Measurements from ENCODE around the gene GPRC6A.
A peak's percentile ranks its signal among the peaks of the same experiment; 100 is the strongest.

Gene GPRC6A

DNA sequence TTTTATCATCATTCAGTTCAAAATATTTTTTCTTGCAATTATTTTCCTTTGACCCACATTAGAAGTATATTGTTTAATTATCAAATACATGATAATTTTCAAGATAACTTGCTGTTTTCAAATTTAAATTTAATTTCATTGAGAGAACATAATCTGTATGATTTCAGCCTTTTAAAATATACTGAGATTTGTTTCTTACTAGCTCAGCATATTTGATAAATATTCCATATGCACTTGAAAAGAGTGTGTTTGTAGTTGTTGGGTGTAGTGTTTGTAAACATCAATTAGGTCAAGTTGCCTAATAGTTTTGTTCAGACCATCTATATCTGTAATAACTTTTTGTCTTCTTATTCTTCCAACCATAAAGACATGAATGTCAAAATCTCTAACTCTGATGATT lies 29.2 kb upstream of the GPRC6A start:
- Histone ChIP-seq H3K27ac (ENCODE audit: low read length) (no peak overlapping the region), H3K79me2 (ENCODE audit: low read length) (no peaks in the 10 kb centered on the region), H3K9ac (ENCODE audit: low read length) (no peak overlapping the region), H3K4me1 (ENCODE audit: low read length) (no peaks in the 10 kb centered on the region), H4K20me1 (ENCODE audit: insufficient read depth, low read length) (no peaks in the 10 kb centered on the region), H3K36me3 (replicated peaks; ENCODE audit: low read depth, low read length) (no peaks in the 10 kb centered on the region), H3K27me3 (ENCODE audit: low read depth, low read length) (no peaks in the 10 kb centered on the region), H2AFZ (ENCODE audit: low read depth, low read length) (no peak overlapping the region), H3K4me2 (ENCODE audit: low read length) (no peak overlapping the region), H3K9me3 (ENCODE audit: insufficient read depth, low read length) (peaks cover 15% of the 10 kb centered on the region; the same call in 1 of the 2 replicates), H3K4me3 (ENCODE audit: low read length) (no peak overlapping the region)
- TF ChIP-seq EZH2phosphoT487 (IDR thresholded peaks at IDR 0.05; ENCODE audit: low read depth): no peak
- TF ChIP-seq, protein P1, sequence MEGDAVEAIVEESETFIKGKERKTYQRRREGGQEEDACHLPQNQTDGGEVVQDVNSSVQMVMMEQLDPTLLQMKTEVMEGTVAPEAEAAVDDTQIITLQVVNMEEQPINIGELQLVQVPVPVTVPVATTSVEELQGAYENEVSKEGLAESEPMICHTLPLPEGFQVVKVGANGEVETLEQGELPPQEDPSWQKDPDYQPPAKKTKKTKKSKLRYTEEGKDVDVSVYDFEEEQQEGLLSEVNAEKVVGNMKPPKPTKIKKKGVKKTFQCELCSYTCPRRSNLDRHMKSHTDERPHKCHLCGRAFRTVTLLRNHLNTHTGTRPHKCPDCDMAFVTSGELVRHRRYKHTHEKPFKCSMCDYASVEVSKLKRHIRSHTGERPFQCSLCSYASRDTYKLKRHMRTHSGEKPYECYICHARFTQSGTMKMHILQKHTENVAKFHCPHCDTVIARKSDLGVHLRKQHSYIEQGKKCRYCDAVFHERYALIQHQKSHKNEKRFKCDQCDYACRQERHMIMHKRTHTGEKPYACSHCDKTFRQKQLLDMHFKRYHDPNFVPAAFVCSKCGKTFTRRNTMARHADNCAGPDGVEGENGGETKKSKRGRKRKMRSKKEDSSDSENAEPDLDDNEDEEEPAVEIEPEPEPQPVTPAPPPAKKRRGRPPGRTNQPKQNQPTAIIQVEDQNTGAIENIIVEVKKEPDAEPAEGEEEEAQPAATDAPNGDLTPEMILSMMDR (IDR thresholded peaks at IDR 0.05; ENCODE audit: low read depth, low read length): no peak

DNA sequence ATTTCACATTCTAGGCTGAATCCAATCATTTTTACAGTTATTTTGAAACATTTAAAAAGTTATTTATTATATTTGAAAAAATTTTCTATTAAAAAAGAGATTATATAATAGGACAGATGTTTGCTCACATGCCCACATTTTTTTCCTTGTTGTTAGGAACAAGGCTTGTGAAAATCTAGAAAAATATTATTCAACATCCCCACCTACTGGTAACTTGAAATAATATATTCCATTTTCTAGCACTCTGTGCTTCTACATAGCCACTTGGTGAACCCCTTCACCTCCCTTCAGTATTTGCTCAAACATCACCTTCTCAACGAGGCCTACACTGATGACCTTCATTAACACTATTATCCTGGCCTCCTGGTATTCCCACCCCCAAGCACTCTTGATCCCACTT lies 18.3 kb upstream of the GPRC6A start:
- Histone ChIP-seq H3K9me3 (ENCODE audit: insufficient read depth, low read length) (no peaks in the 10 kb centered on the region), H3K27ac (ENCODE audit: low read length) (no peak overlapping the region), H2AFZ (ENCODE audit: low read depth, low read length) (no peak overlapping the region), H3K4me3 (ENCODE audit: low read length) (no peak overlapping the region), H3K27me3 (ENCODE audit: low read depth, low read length) (no peaks in the 10 kb centered on the region), H3K4me2 (ENCODE audit: low read length) (no peak overlapping the region), H3K4me1 (ENCODE audit: low read length) (no peaks in the 10 kb centered on the region), H3K9ac (ENCODE audit: low read length) (no peak overlapping the region), H3K79me2 (ENCODE audit: low read length) (no peaks in the 10 kb centered on the region), H3K36me3 (replicated peaks; ENCODE audit: low read depth, low read length) (no peaks in the 10 kb centered on the region), H4K20me1 (ENCODE audit: insufficient read depth, low read length) (no peaks in the 10 kb centered on the region)
- TF ChIP-seq EZH2phosphoT487 (IDR thresholded peaks at IDR 0.05; ENCODE audit: low read depth): no peak
- TF ChIP-seq, protein P1 (IDR thresholded peaks at IDR 0.05; ENCODE audit: low read depth, low read length): peak; percentile 39

DNA sequence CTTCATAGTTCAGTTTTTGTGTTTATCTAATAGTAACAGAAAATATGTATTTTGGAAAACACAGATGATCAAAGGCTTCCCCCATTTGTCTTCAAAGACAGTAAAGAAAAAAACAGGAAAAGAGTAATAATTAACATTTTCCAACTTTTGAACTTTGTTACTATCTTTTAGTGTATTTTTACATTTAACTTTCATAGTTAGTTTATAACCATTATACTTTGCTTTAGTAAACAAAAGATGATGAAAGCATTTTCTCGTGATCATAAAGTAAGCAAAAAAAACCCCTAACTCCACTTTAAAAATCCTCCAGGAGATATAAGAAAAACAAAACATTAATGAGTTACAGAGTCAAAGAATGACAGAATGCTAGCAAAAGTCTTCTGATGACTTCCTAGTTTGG lies 13.6 kb upstream of the GPRC6A start:
- Histone ChIP-seq H3K4me1 (ENCODE audit: low read length) (peaks cover 2% of the 10 kb centered on the region; the same call in 1 of the 2 replicates), H3K4me3 (ENCODE audit: low read length) (no peak overlapping the region), H3K9me3 (ENCODE audit: insufficient read depth, low read length) (no peaks in the 10 kb centered on the region), H4K20me1 (ENCODE audit: insufficient read depth, low read length) (no peaks in the 10 kb centered on the region), H2AFZ (ENCODE audit: low read depth, low read length) (no peak overlapping the region), H3K9ac (ENCODE audit: low read length) (no peak overlapping the region), H3K27ac (ENCODE audit: low read length) (no peak overlapping the region), H3K4me2 (ENCODE audit: low read length) (no peak overlapping the region), H3K79me2 (ENCODE audit: low read length) (no peaks in the 10 kb centered on the region), H3K36me3 (replicated peaks; ENCODE audit: low read depth, low read length) (no peaks in the 10 kb centered on the region), H3K27me3 (ENCODE audit: low read depth, low read length) (no peaks in the 10 kb centered on the region)
- no peak for TF ChIP-seq EZH2phosphoT487 (IDR thresholded peaks at IDR 0.05; ENCODE audit: low read depth)
- TF ChIP-seq, protein P1 (IDR thresholded peaks at IDR 0.05; ENCODE audit: low read depth, low read length): no peak

DNA sequence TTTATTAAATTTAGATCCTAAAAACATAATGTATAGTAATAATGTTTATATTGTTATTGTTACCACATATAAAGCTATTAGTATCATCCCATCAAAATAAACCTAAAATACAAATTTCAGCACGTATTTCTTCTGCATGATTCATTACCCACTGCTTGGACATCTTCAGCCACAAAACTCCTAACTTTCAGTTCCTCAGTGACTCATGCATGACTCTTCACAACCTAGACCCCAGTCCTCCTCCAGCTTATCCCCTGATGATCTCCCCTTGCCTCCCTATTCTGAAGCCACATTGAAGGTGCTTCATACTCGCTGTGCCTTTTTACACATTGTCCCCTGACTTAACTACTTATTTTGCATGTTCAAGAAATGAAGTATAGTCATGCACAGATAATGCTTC lies 11.2 kb upstream of the GPRC6A start:
- Histone ChIP-seq H2AFZ (ENCODE audit: low read depth, low read length) (no peak overlapping the region), H3K27ac (ENCODE audit: low read length) (no peak overlapping the region), H3K4me1 (ENCODE audit: low read length) (peaks cover 2% of the 10 kb centered on the region; the same call in 1 of the 2 replicates), H3K27me3 (ENCODE audit: low read depth, low read length) (no peaks in the 10 kb centered on the region), H3K36me3 (replicated peaks; ENCODE audit: low read depth, low read length) (no peaks in the 10 kb centered on the region), H3K4me2 (ENCODE audit: low read length) (no peak overlapping the region), H3K79me2 (ENCODE audit: low read length) (no peaks in the 10 kb centered on the region), H3K9me3 (ENCODE audit: insufficient read depth, low read length) (no peaks in the 10 kb centered on the region), H4K20me1 (ENCODE audit: insufficient read depth, low read length) (no peaks in the 10 kb centered on the region), H3K4me3 (ENCODE audit: low read length) (no peak overlapping the region), H3K9ac (ENCODE audit: low read length) (no peak overlapping the region)
- TF ChIP-seq, protein P1 (IDR thresholded peaks at IDR 0.05; ENCODE audit: low read depth, low read length): no peak
- TF ChIP-seq EZH2phosphoT487 (IDR thresholded peaks at IDR 0.05; ENCODE audit: low read depth): no peak
